Upper lobe of left lung (tissue), 4 donors: ENCODE results near the gene CITED4.

Experiments used
- POLR2A ChIP-seq, 4 donors: fragments of 450-650 bp; IDR thresholded peaks; one replicate each; pipeline ENCODE4 v1.5.1; 2016 to 2017; ENCODE audit warnings: antibody characterized with exemption in 4 of 4, mild to moderate bottlenecking in 2 of 4
- TF ChIP-seq, protein P1 (sequence below), 6 experiments: fragments of 450-650 bp in 4 of 6; fragments of 200-600 bp in 2 of 6; sonication (generic) in 2 of 6; IDR thresholded peaks; one replicate each; pipeline ENCODE4 v1.5.1; 2016 to 2019; ENCODE audit warnings: antibody characterized with exemption in 6 of 6

DNA sequence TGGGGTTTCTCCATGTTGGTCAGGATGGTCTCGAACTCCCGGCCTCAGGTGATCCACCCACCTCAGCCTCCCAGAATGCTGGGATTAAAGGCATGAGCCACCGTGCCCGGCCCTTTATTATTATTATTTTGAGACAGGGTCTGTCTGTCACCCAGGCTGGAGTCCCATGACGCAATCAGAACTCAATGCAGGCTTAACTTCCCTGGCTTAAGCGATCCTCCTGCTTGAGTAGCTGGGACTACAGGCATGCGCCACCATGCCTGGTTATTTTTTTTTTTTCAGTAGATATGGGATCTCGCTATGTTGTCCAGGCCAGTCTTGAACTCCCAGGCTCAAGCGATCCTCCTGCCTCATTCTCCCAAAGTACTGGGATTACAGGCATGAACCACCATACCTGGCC lies 47.1 kb upstream of the CITED4 start:
- TF ChIP-seq, protein P1, sequence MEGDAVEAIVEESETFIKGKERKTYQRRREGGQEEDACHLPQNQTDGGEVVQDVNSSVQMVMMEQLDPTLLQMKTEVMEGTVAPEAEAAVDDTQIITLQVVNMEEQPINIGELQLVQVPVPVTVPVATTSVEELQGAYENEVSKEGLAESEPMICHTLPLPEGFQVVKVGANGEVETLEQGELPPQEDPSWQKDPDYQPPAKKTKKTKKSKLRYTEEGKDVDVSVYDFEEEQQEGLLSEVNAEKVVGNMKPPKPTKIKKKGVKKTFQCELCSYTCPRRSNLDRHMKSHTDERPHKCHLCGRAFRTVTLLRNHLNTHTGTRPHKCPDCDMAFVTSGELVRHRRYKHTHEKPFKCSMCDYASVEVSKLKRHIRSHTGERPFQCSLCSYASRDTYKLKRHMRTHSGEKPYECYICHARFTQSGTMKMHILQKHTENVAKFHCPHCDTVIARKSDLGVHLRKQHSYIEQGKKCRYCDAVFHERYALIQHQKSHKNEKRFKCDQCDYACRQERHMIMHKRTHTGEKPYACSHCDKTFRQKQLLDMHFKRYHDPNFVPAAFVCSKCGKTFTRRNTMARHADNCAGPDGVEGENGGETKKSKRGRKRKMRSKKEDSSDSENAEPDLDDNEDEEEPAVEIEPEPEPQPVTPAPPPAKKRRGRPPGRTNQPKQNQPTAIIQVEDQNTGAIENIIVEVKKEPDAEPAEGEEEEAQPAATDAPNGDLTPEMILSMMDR (IDR thresholded peaks at IDR 0.05): no peak
- TF ChIP-seq POLR2A (IDR thresholded peaks at IDR 0.05): no peak
